ENCODE results near the gene KIAA0753.

KIAA0753 gene

DNA sequence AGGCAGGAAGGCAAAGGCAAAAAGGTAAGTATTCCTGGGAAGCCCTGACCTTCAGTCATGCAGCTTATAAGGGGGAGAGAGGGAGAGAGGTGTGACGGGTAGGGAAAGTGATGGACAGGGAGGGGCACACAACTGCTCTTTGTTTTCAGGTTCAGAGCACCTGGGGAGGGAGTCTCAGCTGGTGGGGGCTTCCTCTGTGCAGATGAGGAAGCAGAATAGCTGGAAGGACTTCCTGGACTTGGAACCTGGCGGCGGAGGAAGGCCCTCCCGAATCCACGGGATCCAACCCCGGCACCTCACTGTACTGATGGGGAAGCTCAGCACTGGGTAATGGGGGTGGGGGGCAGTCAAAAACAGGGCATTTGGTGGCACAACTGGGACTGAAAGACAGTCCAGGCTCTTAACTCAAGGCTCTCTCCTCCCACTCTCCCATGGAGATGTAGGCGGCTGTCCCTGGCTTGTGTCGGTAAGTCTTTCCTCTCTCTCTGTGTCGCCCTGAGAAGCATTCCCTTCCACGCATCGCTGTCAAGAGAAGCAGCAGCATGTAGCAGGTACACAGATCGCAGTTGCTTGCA lies 72.2 kb downstream of the KIAA0753 start:
- DNase-seq: no peak

DNA sequence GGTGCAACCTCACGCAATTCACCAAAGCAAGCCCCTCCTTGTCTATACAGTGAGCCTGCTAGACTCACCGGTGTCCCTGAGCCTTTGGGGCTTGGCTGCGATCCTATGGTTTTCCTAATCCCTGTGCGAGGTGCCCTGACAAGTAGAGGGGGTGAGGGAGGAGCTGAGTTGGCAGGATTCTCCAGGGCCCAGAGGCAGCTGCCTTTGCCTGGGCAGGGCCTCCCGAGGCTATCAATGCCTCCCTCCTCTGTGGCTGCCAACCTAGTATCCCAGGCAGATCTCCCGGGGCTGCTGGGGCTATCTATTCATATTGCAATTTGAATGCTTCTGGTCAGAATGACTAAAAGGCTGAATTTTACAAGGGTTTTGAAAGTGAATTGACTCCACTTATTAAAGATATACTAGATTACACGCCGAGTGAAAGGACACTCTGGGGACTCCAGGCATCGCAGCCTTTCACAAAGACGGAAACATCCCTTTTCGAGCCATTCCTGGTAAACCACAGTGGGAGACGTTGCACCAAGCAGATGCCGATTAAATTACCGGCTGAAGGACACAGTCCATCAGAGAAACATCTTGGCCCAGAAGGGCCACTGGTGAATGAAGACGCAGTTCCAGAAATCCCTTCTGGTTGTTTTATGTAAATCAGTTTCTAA lies 72.9 kb downstream of the KIAA0753 start:
- no peak for DNase-seq

DNA sequence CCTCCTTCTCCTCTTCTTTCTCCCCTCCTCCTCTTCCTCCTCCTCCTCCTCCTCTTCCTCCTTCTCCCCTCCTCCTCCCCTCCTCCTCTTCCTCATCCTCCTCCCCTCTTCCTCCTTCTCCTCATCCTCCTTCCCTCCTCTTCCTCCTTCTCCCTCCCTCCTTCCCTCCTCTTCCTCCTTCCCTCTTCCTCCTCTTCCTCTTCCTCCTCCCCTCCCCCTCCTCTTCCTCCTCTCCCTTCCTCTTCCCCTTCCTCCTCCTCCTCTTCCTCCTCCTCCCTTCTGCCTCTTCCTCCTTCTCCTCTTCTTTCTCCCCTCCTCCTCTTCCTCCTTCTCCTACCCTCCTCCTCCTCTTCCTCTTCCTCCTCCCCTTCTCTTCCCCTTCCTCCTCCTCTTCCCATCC lies 79.1 kb downstream of the KIAA0753 start:
- DNase-seq: no peak

DNA sequence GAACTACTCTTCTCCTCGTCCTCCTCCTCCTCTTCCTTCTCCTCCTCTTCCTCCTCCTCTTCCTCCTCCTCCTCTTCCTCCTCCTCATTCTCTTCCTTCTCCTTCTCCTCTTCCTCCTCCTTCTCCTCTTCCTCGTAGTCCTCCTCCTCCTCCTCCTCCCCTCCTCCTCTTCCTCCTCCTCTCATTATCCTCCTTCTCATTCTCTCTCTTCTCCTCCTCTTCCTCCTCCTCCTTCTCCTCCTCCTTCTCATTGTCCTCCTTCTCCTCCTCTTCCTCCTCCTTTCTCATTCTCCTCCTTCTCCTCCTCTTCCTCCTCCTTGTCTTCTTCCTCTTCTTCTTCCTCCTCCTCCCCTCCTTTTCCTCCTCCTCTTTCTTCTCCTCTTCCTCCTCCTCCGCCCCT lies 80.0 kb downstream of the KIAA0753 start:
- DNase-seq: no peak

DNA sequence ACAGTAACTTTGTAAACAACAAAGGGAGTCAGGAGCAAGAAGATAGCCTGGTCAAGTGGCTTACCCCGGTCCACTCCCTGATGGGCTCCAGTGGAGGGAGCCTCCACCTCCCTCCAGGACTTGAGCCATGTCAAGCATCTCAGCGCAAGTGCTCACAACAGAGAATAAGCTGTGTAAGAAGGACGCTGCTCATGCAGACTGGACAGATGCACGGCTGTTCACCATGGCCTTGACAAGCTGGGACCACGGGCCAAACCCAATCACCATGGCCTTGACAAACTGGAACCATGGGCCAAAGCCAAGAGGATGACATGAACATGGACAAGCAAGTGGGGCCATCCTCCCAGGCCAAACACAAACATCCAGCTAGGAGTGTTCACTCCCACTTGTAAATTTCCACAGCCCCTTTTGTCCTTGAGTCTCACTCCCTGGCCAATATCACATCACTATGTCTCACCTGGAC lies 80.7 kb downstream of the KIAA0753 start:
- peak; percentile 50 for DNase-seq

DNA sequence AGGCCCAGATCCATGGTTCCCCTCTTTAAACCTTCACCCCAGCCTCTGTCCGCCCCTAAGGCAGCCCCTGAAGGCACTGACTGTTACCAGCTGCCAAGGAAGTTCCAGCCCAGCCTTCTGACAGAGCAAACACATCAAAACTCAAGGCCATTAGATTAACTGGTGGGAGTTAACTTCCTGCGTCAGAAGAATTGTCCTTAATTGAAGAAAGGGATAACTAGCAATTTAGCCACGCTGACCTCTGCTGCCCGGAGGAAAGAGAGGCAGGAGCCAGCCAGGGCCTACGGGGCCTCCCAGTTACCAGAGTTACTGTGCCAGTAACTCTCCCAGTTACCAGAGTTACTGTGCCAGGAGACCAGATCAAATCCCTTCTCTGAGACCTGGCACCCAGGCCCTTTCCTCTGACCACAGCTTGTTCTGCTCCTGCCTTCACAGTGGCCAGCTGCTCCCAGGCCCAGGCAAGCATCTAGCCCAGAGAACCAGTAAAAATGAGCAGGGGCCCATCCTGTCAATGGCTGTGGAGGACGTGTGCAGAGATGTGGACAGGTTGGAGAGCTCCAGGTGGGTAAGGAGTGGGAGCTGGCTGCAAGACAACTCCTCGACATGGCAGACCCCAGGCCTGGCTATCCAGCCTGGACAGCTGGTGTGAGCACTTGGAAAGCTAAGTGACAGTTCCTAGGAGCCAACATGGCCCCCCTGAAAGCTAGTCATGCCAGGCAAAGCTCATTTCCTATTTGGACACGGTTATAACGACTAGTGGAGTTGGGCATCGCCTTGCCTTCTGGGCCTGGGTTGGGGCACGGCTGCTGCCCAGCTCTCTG lies 81.4 kb downstream of the KIAA0753 start:
- peak; percentile 25 for DNase-seq

DNA sequence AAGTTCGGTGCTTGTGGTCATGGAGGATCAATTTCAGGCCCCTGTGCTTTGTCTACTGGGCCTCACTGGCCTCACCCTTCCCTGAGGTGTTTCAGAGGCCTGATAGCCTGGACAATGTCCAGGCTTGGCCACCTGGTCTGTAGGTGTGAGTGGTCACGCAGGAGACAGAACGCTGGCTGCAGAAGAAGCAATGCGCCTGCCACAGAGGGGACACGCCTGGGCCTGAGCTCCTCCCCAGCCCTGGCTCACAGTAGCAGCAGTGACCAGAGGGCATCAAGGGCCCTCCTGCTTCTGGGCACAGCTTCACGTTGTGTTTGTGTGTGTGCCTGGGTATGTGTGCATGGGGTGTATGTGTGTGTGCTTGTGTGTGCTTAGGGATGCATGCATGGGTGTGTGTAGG lies 82.2 kb downstream of the KIAA0753 start:
- DNase-seq: no peak

DNA sequence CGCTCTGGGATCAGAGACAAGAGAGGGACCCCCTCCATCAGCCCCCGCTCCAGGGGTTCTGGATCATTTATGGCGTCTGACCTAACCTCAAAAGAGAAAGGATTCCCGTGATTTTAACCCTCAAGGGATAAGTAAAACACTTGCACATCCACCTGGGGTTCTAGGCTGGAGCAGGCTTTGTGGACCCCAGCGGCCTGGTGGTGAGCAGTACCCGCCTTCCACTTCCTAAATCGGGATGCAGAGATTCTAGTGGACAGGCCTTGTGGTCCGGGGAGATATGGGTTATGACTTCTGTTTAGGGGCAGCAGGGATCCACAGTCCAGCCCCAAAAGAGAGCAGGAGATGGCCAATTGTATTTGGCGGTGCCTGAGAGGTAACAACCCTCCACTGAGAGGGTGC lies 83.5 kb downstream of the KIAA0753 start:
- no peak for DNase-seq

DNA sequence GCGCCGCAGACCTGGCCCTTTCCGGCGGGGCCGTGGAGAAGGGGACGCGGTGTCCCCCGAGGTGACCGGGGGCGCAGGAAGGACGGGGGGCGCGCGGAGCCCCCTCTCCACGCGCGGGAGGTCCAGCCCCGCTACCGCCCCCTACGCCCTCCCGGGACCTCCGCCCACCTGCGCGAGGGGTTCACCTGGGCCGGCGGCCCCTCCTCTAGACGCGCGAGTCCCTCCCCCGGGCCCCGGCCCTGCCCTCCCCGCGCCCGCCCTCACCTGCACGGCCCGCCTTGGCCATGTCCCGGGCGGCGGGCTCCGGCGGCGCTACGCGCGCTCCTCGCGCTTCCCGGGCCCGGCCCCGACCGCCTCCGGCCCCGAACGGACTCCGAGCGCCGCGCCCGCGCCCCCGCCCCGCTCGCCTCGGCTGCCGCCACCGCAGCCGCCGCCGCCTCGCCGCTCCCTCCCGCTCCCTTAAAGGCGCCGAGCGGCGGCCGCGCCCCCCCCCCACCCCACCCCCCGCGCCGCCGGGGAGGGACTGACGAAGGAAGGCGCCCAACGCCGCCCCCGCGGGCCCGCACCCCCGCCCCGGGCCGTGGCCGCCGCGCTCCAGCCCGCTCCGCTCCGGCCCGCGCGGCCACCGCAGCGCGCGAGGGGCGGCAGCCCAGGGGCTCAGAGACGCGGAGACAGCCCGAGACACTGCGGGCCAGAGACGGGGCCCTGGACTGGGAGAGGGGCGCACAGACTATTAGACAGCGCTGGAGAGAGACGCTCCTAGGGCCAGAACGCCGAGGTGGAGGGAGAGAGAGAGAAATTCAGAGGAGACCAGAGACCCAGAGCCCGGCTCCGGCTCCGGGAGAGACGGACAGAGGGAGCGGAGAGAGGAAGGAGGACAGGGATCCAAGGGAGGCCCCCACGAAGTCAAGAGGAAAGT lies 84.1 kb downstream of the KIAA0753 start, which contains the start of gene PITPNM3:
PITPNM3 (minus strand) TSS at position 435 of the 919 bp plus-strand sequence; CDS start at position 286, 149 bp downstream.
- no peak for DNase-seq

DNA sequence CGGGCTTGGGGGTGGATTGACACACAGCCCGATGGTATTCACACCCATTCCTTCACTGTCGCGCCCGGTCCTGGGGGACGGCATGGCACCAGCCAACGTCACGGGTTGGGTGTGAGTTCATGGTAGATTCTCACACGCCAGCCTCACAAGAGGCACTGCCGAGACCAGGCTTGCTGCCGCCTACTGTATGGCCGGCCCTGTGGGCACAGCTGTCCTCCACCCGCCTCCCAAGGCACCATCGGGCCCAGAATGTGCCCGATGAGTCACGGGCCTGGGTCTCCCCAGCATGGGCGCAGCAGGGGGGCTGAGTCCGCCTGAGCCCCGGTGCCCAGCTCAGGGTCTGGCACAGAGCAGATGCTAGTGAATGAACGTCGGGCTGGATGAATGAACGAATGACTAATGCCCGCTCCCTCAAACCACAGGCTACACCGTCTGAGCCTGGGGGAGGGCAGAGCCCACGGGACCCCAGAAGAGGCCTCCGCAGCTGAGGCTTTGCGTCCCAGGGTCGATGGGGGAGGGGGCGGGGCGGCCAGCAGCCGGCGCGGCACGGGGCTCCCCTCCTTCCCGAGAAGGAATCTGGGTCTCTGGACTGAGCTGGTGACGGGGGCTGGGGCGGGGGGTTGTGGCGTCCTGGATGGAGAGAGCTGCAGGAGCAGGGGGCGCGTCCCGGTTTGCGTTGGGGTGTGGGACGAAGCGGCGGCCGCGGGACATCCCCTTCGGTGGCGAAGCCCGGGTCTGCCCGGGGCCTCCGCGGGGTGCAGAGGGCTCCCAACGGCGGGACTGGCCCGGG lies 85.0 kb downstream of the KIAA0753 start:
- no peak for DNase-seq

DNA sequence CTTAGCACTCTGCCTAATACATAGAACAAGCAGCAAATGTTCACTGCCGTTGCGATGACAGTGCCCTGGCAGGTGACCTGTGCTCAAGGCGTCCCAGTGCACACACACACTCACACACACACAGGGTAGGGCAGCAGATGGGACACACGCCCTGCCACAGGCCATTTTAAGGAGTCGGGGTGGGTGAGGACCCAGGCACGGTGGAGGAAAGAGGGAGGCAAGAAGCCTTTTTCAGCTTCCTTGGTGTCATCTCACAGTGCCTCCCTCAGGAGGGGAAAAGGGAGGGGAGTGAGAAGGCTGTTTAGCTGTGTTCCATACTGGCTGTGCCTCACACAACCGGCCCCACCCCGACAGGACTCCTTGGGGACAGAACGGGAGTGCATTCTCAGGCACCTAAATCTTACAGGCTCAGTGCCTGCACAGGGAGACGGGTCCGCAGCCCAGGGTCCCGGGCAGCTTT lies 85.6 kb downstream of the KIAA0753 start:
- DNase-seq: no peak

DNA sequence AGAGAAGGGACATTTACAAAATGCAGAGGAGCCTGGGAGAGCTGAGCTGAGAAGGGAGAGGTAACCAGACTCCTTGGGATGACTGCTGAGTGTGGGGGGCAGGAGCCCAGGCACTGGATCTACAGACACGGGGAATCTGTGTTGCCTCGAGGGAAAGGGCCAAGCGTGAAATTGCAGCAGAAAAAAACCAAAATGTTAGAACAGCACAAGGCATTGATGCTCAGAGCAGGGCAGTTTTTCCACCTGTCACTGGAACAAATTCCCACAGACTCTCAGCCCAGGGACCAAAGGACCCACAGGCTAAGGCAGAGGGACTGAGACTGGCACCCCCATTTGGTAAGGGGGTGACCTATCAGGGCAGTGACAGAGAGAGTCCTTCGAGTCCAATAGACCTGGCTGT lies 86.2 kb downstream of the KIAA0753 start:
- DNase-seq: no peak

DNA sequence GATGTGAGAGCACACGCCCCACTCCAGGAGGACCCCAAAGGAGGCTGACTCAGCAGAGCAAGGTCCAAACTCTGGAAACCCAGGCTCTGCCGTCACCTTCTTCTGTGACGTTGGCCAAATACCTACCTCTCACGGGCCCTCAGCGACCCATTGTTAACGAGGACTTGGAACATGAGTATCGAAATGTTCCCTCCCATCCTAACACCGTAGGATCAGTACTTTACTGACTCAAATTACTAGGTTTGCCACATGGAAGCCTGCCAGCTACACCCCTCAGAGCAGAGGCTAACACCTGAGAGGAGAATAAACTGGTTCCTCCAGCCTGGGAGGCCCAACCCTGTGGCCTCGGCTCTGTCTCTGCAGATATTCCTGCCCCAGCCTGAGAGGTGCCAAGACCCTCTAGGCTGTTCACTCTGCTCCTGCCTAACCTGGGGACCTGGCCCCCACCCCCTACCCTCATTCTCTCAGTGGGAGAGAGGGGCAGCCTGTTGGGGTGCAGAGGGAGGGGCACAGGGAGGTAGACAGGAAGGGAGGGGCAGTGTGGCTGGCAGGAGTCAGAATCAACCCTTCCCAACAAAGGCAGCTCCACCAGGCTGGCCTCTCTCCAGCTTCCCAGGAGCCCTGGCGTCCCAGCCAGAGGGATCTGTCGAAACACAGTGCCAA lies 88.5 kb downstream of the KIAA0753 start:
- DNase-seq: no peak

DNA sequence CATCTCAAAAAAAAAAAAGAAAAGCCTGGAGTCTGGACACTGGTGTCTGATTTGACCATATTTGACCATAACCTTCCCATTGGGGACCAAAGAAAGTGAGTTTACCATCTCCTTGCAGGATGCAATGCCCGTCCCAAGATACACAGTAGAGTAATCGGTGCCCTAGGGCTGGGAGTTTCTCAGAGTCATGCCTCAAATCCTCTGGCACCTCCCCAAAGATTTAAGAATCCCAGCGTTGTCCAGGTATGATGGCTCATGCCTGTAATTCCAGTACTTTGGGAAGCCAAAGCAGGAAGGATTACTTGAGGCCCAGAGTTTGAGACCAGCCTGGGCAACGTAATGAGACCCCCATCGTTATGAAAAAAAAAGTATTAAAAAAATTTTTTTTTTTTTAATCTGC lies 89.2 kb downstream of the KIAA0753 start:
- DNase-seq: no peak

DNA sequence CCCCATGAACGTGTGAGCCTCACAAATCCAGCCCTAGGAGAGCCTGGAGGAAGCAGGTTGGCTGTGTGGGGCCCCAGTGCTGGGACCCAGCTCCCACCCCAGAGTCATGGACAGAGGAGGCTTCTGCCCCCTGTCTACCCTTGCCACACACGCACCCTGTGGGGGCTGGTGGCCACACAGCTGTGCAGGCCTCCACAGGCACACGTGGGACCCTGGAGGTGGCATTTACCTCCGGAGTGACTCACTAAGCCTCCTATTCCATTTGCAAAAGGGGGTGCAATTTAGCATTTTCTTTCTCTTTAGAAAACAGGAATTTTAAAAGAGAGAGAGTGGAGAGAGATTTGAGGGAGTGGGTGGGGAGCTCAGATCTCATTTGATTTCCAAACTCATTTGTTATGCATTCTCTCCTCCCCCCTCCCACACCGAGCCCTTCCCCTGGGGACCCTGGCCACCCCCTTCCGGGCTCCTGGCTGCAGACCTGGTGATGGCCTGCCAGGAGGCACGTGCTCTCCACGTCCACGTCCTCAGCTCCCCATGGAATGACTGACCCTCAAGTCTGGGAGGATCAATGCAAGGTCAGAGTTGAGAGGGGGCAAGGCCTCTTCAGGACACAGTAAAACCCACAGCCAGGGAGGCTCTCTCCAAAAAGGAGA lies 91.0 kb downstream of the KIAA0753 start:
- DNase-seq: no peak

DNA sequence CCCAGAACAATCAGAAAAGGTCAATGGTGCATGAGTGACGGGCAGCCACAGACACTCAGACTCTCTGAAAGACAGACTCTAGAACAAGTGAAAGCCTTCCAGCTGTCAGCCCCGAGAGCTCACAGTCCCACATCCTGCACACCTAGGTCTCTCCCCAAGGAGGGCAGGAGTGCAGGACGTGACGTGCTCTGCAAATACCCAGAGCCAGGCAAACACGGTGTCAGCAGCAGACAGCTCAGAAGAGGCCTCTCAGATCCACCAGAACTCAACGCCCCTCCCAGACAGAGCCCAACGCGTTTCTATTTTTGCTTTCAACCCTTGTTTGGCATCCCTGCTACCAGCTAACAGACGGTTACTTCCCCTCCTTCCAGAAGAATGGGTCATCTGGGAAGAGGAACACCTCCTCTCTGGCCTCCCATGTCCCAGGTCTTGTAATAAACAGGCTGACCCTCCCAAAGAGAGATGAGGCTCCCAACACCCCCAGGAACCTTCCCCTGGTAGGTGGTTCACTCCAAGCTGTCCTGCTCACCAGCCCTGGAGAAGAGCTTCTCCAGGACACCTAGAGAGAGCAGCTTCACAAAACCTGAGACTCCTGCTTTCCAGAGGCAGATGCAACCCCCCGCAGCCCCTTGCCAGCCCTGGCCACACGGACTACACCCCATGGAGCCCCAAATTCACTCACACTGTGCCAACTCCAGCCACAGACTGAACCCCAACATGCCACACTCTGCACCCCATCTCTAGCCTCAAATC lies 91.8 kb downstream of the KIAA0753 start:
- no peak for DNase-seq

DNA sequence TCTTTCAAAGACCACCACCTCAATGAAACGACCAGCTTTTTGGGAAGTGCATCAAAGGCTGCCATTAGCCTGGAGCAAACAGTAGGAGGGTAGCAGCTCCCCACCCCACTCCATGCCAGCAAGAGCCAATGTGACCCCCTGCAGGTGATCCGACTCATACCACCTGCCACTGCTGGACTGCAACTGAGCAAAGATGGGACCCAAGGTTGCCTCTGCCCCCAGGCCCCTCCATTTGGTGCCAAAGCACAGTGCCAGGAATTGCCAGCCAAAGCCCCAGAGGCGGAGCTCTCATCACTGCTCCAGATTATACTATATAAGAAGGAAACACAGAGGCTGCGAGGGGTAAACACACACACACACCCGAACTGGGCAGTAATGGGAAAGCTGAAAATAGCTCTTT lies 92.5 kb downstream of the KIAA0753 start:
- no peak for DNase-seq

DNA sequence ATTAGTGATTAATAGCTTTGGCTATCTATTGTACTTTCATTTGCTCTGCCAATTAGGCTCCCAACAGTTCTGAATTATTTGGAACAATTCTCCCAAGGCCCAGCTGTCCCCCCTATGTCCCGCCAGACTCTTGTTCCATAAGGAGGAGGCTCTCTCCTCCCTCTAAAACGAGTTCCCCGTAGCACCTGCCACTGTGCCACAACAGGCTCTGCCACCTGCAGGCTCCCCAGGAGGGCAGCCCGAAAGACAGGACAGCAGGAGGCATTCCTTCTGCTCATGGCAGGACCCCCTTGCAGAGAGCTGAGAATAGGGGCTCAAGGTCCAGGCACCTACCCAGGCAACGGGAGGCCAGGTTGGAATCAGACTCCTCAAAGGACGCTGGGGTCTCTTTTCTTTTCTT lies 93.2 kb downstream of the KIAA0753 start:
- DNase-seq: no peak

DNA sequence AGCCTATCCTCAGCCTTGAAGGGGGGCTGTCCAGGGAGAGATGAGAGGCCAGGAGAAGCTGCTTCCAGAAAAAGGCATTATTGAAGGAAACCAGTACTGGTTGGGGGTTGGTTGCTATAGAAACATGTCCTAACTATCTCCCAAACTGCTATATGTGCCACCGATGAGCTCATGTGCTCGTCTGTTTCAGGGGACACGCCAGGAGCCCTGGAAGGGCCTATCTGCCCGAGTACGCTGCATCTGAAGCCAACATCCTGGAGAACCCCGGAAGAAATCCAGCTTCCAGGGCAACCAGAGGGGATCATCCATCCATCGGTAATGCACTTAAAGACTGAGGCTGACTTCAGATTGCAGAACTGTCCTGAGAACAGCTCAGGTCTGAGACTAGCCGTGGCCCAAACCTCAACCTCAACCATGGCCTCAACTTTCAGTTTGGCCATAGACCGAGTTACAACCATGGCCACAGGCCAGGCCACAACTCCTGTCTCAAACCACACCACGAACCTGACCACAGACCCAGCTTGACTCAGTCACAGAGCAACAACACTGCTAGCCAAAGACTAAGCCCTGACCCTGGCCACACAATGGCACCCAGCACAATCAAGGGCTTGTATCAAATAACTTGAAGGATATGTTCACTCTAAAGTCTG lies 94.3 kb downstream of the KIAA0753 start:
- DNase-seq: no peak
